Panc1 (cell line): ENCODE results near the gene LRMDA. TPM values are rescaled to one million over a fixed set of nuclear protein-coding genes. Genes with fewer than 3 reads are reported as not detected.

Experiments used
- ATAC-seq: fragments of 200-7000 bp; cut with Tn5 transposase; 2 replicates; pipeline ENCODE4 v1.9.1; 2020; ENCODE audit warnings: mild to moderate bottlenecking, moderate library complexity
- BruUV-seq: library from RNA; stranded (reverse); fragments of 400-500 nt; replicated peaks from 2 replicates; lab custom pipeline; 2021; lab: Mats Ljungman, UMichigan
- CTCF ChIA-PET: fragments of 300-600 bp; sonication (Branson Sonifier 250); formaldehyde crosslinking; loops from one replicate; lab custom pipeline; 2022; ENCODE audit warnings: antibody characterized with exemption; lab: Charles Lee
- POLR2A ChIA-PET: fragments of 300-600 bp; sonication (Branson Sonifier 250); formaldehyde crosslinking; loops from one replicate; lab custom pipeline; 2022; ENCODE audit warnings: antibody characterized with exemption; lab: Charles Lee
- DNase-seq: peaks from one replicate; pipeline ENCODE4 v3.0.0-alpha.2; 2010; ENCODE audit warnings: low read depth, low spot score
- H3K27ac ChIP-seq: 2 replicates; pipeline ENCODE4 v1.5.1; 2011; ENCODE audit warnings: mild to moderate bottlenecking, low read length, inconsistent platforms
- H3K27me3 ChIP-seq: fragments of 200-500 bp; sonication (Bioruptor generic); 2 replicates; pipeline ENCODE4 v1.6.0; 2014; ENCODE audit warnings: low read length, inconsistent platforms; ENCODE audit not compliant: control insufficient read depth, insufficient read depth
- H3K36me3 ChIP-seq: fragments of 200-500 bp; sonication (Bioruptor generic); 2 replicates; pipeline ENCODE4 v1.5.1; 2014; ENCODE audit warnings: inconsistent platforms, mild to moderate bottlenecking, low read length, moderate library complexity; ENCODE audit not compliant: control insufficient read depth, insufficient read depth
- H3K4me1 ChIP-seq: 2 replicates; pipeline ENCODE4 v1.5.1; 2011; ENCODE audit warnings: inconsistent platforms, mild to moderate bottlenecking, low read length, moderate library complexity; ENCODE audit not compliant: control insufficient read depth, insufficient read depth
- H3K4me3 ChIP-seq, 2 experiments: 2 replicates each; pipeline ENCODE4 v1.5.1; 2011 to 2012; ENCODE audit warnings: low read depth in 2 of 2, low read length in 2 of 2, mild to moderate bottlenecking in 2 of 2, inconsistent platforms in 1 of 2, moderate library complexity in 1 of 2
- H3K9me3 ChIP-seq: fragments of 200-500 bp; sonication (Bioruptor generic); 2 replicates; pipeline ENCODE4 v1.5.1; 2014; ENCODE audit warnings: low read depth, mild to moderate bottlenecking, inconsistent platforms, low read length, moderate library complexity; ENCODE audit not compliant: control insufficient read depth, insufficient read depth
- CTCF ChIP-seq: fragments of 450-650 bp; IDR thresholded peaks from 2 replicates; pipeline ENCODE4 v1.5.1; 2017; ENCODE audit warnings: mild to moderate bottlenecking
- POLR2AphosphoS5 ChIP-seq: IDR thresholded peaks from 2 replicates; pipeline ENCODE4 v1.6.1; 2012; ENCODE audit warnings: mild to moderate bottlenecking, low read depth, low read length, moderate library complexity
- REST ChIP-seq, 2 experiments: IDR thresholded peaks; 2 replicates each; pipeline ENCODE4 v1.6.1; 2011 to 2012; ENCODE audit warnings: low read depth in 2 of 2, control low read depth in 1 of 2, low read length in 1 of 2, mild to moderate bottlenecking in 1 of 2, moderate library complexity in 1 of 2; ENCODE audit not compliant: insufficient read depth in 1 of 2
- SIN3A ChIP-seq: IDR thresholded peaks from 2 replicates; pipeline ENCODE4 v1.6.1; 2012; ENCODE audit warnings: low read depth, mild to moderate bottlenecking, low read length, moderate library complexity, borderline replicate concordance; ENCODE audit not compliant: insufficient read depth
- TCF7L2 ChIP-seq: IDR thresholded peaks from 2 replicates; pipeline ENCODE4 v1.6.1; 2011; ENCODE audit warnings: mild to moderate bottlenecking, low read depth, low read length, inconsistent platforms
- in situ Hi-C: cut with HindIII; loops from 2 replicates; pipeline ENCODE4 v1.10.0; 2016; ENCODE audit warnings: low sequenced_read_pairs, low pct_unique_long_range_greater_than_20kb
- intact Hi-C: fragments of 100-400 bp; cut with micrococcal nuclease; formaldehyde crosslinking; loops from one replicate; pipeline ENCODE4 v1.10.0; 2022; ENCODE audit not compliant: unreplicated experiment
- total RNA-seq: library from RNA; stranded (reverse); gene quantifications from one replicate; pipeline ENCODE4 v1.2.1, GENCODE V29; 2021; ENCODE audit not compliant: unreplicated experiment

Gene LRMDA
- total RNA-seq, 1 experiment from 2014 or later, result 1.2 TPM

GRCh38 chr10:76299501-76299900 is 868.1 kb downstream of the LRMDA start:
- Histone ChIP-seq H3K27ac (no peak overlapping the region), H3K4me1 (no peaks in the 10 kb centered on the region), H3K9me3 (no peaks in the 10 kb centered on the region), H3K27me3 (peaks cover 10% of the 10 kb centered on the region; the same call in 1 of the 2 replicates), H3K36me3 (no peaks in the 10 kb centered on the region), H3K4me3 (no peak overlapping the region)
- POLR2A ChIA-PET, result no interaction called here
- CTCF ChIA-PET, result no interaction called here
- TF ChIP-seq REST (IDR thresholded peaks at IDR 0.05; ENCODE audit: insufficient read depth in 1 of 2, low read depth in 2 of 2, low read length in 1 of 2) (no peak), TCF7L2 (no peak), POLR2AphosphoS5 (no peak), CTCF (no peak), SIN3A (no peak)
- BruUV-seq, result no TSS peak
- intact Hi-C loops (no loop called here), in situ Hi-C loops (no loop called here)
- DNase-seq (no peak), ATAC-seq (no peak)

GRCh38 chr10:76301211-76301610 is 869.8 kb downstream of the LRMDA start:
- intact Hi-C loops (loop anchor here (10.0 kb wide), 3 partner anchors 244 to 896 kb away; partner anchors contain the start of gene ZNF503), in situ Hi-C loops (no loop called here)
- TF ChIP-seq POLR2AphosphoS5 (no peak), SIN3A (no peak), TCF7L2 (no peak), CTCF (no peak), REST (IDR thresholded peaks at IDR 0.05; ENCODE audit: insufficient read depth in 1 of 2, low read depth in 2 of 2, low read length in 1 of 2) (no peak)
- peaks cover 7% of the 10 kb centered on the region; the same call in 1 of the 2 replicates for H3K27me3 ChIP-seq
- no peak overlapping the region for H3K4me3 ChIP-seq
- H3K36me3 ChIP-seq, result no peaks in the 10 kb centered on the region
- no peaks in the 10 kb centered on the region for H3K9me3 ChIP-seq
- BruUV-seq, result no TSS peak
- ATAC-seq (no peak), DNase-seq (no peak)
- POLR2A ChIA-PET, result no interaction called here
- H3K4me1 ChIP-seq, result no peaks in the 10 kb centered on the region
- no peak overlapping the region for H3K27ac ChIP-seq
- CTCF ChIA-PET, result no interaction called here
